GM12892 (cell line): Measurements from ENCODE around the gene CHCHD3.

Experiments used
- POLR2A ChIP-seq: IDR thresholded peaks from 2 replicates; pipeline ENCODE4 v1.6.1; 2011; ENCODE audit warnings: low read depth, low read length, control low read depth
- POLR2AphosphoS5 ChIP-seq: IDR thresholded peaks from 2 replicates; pipeline ENCODE4 v1.6.1; 2011; ENCODE audit warnings: low read depth, low read length, control low read depth
- TAF1 ChIP-seq: IDR thresholded peaks from 2 replicates; pipeline ENCODE4 v1.6.1; 2011; ENCODE audit warnings: low read depth, mild to moderate bottlenecking, control low read depth, low read length, borderline replicate concordance

- no peak for TF ChIP-seq POLR2AphosphoS5
- no peak for TF ChIP-seq POLR2A
- TF ChIP-seq TAF1 = no peak
Measured at GRCh38 chr7:132877573-132877972, 204.3 kb downstream of the CHCHD3 start.
